NCI-H748 (cell line): ENCODE results near the gene STOX2.

Source experiments
- DNase-seq: peaks from one replicate; lab custom pipeline; 2025; ENCODE audit not compliant: unreplicated experiment; lab: John Stamatoyannopoulos, UW

STOX2 gene

DNA sequence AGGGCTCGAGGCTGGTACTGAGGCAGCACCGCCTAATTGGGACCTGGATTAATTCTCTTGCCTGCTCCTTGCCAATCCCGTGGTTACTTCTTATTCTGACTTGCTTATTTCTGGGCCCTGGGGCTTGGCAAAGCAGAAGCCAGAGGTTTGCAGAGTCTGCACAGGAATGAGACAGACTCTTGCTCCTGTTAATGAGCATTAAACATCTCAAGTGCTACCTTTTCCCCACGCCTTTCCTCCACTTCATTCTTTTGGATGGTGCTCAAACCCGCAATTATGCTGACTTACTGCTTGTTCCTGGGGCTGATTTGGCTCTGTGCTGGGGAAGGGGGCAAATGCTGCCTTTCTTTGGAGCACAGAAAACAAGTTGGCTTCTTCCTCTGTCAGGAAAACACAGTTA lies 16.5 kb upstream of the STOX2 start:
- DNase-seq, result no peak

DNA sequence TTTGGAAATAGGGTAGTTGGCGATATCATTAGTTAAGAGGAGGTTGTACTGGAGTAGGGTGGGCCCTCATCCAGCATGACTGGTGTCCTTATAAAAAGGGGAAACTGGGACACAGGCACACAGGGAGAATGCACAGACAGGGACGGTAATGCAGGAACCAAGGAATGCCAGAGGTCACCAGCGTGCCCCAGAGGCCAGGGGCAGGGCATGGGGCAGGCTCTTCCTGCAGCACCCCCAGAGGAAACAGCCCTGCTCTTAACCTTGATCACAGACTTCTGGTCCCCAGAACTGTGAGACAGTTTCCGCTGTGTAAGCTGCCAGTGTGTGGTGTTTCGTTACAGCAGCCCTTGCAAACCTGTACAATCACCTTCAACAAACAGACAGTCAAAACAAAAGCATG lies 15.9 kb upstream of the STOX2 start:
- no peak for DNase-seq

DNA sequence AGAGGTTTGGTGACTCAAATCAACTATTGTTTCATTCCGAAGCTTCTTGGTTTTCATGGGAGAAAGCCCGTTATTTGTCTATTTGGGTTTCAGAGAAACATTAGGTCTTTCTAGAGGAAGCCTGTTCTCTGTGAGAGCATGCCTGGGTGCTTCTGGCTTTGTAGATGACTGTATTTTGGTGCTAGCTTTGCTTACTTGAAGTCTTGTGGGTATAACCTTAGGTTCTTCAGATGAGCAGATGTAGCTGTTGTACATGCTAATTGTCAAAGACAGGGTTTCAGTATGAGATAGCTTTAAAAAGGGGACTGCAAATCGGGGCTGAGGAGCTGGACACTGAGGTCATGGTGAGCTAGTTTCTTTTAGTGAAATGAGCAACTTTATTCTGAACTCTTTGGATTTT lies 7.9 kb upstream of the STOX2 start:
- DNase-seq, result no peak

DNA sequence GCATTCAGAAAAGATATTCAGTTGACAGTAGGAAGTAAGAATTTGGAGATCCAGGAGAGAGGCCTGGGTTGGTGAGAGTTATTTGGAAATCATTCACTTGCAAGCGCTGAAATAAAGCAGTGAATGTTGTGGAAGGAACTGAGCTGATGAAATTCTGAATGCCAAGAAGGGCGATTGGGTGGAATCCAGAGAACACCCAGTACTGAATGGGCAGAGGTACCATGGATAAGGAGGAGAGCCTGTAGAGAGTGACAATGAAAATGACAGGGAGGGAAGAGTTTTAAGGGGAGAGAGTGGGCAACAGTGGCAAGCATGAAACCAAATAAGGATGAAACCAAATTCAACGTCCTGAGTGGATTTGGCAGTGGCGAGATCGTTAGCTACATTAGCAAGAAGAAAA lies 6.7 kb upstream of the STOX2 start:
- DNase-seq, result no peak

DNA sequence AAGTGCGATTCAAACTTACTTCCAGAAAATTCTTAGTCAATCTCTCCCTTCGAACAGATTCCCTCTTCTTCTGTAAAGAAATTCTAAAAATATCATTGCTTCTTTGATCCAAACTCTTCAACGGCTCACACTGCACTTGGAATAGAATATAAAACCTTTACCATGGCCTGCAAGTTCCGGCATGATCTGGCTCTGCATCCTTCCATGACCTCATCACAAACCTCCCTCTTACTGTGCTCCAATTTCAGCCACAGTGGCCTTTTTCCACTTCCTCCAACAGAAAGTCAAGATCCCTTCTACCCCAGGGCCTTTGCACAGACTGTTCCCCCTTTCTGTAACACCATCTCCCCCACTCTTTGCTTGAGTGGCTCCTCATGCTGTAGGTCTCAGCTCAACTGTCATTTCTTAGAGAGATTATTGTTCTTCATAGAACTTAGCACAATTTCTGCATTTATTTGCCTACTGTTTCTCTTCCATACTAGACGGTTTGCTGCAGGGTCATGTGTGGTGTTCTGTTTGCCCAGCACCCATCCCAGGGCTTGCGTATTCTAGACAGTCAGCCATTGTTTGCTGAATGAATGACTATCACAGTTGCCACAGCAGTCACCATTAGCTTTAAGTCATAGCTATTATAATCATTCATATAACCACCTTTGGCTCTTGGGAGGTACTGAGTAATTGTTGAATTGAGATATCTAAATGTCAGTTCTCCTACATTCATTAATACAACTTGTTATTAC lies 1.9 kb upstream of the STOX2 start:
- no peak for DNase-seq

DNA sequence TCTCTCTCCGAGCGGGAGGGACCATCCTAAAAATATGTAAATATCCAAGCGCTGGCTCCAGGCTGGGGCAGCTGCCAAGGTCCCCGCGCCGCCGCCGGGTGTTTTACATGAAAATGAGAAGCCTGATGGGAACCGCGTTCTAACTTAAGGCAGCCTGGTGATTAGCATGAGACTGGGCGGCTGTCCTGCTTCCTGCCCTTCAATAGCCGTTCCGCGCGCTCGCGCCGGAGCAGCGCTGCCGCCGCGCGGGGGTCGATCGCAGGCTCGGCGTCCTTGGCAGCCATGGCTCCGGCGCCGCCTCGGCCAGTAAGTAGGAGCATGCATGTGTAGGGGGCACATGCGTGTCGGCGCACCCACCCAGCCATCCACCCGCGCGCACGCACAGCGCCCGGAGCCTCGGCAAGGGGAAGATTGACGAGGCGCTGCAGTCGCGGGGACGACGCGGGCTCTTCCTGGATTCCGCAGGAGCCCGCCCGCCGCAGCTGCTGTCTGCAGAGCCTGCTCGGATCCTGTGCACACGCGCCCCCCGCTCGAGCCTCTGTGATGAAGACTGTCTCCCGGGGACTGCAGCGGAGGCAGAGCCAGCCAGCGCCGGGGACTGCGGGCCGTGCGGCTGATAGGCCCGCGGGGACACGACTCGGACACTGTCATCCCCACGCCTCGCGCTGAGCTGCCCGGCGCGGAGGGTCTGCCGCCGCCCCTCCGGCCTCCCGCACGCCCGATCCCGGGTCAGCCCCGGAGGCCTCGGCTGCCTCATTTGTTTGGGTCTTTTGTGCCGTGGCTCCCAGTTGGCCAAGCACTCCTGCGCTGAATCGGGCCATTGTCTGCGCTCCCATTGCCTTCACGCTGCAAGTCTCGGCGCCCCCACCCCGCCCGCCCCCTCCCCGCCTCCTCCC lies 734 bp downstream of the STOX2 start:
- DNase-seq, result peak; percentile 64

DNA sequence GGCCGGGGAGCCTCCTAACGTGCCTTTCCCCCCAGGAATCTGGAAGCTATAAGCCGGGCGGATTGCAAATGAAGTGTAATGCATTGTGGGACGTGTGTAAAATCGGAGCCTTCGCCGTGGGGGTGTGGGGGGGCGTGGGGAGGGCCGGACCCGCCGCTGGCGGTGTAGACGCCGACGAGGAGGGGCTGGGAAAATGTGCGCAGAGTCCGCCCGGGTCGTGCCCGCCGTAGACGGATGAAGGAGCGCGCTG lies 1.3 kb downstream of the STOX2 start:
- no peak for DNase-seq

DNA sequence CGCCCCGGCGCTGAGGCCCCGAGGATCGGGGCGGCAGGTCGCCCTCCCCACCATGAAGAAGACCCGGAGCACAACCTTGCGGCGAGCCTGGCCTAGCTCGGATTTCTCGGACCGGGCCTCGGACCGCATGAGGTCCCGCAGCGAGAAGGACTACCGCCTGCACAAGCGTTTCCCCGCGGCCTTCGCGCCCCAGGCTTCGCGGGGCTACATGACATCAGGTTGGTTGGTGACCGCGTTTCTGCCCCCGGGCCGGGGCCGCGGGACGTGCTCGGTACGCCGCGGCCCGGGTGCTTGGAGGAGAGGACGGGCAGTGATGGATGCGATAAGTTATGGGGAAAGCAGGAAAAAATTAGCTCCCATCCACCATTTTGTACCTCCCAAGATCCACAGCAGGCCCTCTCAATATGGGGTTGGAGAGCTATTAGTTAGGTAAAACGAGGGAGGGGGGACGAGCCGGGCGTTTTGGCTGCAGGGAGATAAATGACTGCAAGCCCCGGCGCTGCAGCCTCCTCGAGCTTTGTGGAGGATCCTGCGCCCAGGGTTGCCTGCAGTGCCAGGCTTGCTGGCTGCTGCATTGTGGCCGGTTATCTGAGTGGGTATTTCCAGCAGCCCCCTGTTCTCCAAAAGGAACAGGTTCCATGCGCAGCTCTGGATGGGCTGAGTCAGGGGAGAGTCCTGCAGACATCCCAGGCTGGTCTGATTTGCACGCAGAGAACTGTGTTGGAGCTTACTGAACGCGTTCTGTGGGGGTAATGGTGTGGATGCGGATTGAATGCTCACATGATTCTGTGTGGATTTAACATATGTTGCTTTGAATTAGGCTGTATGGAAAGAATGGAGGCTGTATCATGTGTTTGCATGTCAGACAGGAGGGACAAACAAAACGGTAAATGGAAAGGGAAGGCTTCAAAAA lies 1.9 kb downstream of the STOX2 start:
- DNase-seq, result no peak

DNA sequence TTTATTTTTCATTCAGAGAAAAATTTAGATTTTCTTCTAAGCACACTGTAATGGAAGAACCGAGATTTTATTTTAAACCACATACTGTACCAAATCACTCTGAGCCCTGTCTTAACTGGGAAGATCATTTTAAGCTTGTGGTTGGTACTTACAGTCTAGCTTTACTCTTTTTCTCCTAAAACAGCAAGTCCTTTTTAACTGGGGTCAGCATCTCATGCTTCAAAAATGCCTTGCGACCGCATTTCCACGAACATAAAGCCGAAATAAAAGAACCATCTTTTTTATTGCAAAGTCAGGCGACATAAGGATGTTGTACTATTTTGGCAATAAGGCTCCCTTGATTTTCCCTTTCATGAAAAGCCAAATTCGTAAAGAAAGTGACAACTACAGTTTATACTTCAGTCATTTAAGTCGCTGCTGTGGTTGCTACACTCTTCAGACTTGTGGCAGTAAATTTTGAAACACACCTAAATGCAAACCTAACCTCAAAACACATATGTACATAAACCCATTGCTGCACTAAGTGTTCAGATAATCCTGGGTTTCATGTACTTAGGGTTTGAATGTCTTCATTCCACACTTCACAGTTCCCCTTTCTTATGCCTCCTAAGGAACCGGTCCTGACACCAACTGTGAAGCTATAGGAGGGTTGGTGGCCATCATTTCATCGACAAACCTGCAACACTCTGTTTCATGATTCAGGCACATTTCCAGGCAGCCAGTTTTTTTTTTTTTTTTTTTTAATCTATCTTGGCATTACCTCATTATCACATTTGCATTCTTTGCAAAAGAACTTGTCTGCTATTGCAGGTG lies 3.0 kb downstream of the STOX2 start:
- no peak for DNase-seq

DNA sequence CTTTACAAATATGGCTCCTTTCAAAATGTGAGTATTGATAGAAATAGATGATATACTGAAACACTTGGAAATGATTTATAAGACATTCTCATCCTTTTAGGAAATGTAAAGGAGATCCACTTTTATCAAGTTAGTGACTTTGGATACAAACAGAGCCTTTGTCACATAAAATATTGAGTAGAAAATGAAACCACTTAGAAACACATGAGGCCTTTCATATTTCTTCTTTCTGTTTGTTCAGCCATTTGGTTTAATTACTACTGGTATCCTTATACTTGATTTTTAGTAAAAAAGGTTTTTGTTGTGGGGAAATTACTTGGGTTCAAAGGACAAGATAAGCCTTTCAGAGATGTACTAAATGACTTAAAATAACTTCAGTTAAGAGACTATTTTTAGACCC lies 4.1 kb downstream of the STOX2 start:
- no peak for DNase-seq

DNA sequence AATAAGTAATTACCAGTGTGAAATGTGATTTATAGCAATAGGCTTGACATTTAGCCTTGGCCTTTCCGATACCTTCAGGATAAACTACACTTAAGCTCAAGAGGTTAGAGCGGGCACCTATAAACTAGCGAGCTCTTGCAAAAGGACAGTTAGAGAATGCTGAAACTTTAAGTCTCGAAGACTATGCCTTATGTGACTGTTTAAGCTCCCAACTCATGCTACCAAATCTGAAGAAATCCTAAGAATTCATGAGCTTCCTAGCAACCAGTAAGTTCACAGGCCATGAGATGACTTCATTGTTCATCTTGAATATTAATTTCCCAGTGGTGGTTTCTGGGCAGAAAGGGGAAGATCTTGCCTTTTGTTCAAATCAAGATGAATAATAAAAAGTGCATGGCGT lies 4.7 kb downstream of the STOX2 start:
- DNase-seq, result no peak

DNA sequence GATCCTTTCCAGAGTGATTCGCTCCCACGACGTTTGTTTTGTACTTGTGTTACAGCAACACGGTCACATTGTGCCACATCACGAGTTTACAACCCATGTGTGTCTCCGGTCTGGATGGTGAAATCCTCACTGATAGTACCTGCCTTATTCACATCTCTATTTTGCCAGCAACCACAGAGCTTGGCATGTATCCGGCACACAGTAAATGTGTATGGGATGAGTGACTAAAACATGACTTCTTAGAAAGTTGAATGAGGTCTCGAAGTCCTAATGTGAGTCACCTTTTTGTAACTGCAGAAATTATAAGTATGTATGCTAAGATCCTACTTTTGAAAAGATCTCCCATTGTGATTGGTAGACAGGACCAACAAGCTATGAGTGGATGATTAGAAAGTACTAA lies 7.5 kb downstream of the STOX2 start:
- DNase-seq, result no peak

DNA sequence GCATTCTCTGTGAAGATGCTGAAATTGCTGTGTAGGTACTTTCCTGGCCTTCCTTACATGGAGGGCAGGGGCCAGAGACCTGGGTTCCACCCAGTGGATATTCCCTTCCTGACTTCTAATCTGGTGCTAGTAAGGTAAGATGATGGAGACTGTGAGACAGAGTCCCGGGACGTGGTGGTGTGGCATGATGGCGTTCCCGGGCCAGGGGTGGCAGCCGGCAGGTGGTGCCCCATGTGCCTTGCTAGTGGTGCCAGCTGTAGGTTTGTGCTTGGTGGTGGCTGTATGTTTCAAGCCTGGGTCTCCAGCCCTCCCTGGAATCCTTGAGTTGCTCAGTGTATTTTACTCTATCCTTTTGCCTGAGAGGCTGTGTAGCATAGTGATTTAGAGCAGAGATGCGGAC lies 10.9 kb downstream of the STOX2 start:
- no peak for DNase-seq

DNA sequence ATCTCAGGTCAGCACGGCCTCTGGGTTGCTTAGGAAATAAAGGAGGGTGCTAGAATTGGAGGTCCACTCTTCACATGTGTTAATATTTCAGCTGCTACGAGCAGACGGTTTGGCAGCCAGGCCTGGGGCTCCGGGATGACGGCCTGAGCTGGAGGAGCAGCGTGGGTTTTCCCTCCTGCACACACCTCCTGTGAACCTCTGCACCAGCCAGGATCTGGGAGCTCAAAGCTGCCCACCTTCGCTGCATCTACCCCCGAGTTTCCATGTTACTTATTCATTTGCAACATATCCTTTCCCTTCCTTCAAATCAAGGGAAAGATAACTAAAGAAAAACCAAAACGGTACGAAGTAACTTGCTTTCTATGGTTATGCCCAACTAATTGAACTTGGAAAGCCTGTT lies 13.6 kb downstream of the STOX2 start:
- no peak for DNase-seq

DNA sequence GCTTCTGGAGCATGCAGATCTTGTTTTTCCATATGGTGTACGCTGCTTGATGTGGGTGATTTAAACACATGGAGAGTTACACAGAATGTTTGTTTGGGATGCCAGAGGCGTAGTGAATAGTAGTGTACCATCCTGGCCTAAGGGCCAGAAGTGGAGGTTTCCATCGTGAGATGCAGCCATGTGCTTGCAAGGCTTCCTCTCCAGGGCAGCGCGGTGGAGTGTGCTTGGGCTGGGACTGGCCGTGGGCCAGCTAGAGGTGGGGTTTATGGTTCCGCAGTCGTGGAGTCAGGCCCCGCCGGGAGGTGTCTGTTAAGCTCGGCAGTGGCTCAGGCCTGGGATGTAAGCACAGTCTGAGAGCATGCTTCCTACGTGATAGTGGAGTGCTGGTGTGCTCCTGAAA lies 14.0 kb downstream of the STOX2 start:
- DNase-seq, result no peak

DNA sequence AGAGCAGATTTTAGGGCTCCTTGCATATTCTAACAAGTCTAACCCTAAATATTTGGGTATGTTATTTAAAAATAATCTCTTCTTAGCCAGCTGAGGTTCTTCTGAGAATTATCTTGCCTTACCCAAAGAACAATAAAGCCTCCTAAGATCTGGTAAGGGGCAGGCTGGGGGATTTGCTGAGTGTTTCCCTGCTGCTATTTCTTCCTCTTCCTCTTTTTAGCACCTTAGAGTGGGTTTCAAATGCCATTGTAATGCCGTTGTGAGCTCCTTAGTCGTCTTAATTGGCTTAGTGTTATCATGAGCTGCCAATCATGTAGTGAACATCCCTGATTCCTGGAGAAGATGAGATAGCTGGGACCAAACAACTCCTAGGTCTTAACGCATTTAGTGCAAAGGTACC lies 15.4 kb downstream of the STOX2 start:
- no peak for DNase-seq

DNA sequence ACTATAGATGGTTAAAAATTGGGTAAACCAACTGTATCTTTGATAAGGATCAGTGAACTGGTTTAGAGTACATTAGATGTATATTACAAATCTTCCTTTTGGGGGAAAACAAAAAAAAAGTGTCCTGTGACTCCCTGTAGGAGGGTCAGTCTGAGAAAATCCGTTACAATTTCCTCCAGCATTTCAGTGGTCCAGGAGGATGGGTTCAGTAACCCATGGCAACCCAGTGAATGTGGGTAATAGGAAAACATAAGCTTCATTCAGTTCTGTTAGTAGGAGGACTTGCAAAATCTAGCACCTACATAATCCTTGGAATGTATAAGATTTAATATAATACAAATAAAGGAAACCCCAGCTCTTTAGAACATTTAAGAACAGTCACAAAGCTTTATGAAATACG lies 16.2 kb downstream of the STOX2 start:
- DNase-seq, result no peak

DNA sequence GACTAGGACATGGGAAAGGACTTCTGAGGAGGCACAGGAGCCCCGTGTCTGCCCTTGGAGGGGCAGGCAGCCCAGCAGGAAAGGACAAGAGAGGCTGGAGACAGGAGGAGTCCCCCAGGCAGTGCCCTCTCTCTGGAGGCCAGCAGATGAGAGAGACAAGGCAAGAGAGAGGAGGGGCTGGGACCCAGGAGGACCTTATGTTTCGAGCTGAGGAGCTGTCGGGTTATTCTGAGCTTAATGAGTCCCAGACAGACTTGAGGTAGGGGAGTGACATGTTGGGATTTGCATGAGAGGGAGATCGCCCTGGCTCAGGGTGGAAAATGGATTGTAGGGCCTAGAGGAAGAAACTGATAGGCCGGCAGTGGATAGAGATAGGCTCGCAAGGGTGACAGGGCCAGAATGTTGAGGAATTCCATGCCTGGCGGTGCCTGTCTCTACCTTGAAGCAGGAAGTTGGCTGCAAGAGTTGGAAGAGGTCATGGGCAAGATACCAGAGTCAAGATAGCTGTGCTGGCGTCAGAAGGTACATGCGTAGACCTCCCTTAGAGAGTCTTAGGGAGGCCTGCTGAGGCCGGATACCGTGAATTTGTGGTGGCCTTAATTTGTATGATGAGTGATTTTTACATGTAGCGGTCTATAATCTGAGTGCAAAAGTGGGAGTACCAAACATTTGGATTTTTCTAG lies 19.4 kb downstream of the STOX2 start:
- DNase-seq, result no peak

DNA sequence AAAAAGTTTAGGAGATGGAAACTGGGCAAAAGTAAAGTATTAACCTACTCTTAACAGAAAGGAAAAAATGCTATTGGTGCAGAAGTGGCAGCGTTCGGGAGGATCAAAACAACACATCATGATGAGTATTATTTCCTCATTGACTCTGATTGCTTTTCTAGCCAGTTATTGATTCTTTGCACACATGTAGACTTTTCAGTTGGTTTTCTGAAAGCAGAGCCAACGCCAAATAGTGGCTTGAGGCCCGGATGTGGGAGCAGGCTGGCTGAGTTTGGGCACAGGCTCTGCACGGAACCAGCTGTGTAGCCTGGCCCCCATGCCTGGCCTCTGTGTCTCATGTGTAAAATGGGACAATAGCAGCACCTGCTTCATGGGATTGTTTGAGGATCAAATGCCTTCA lies 21.8 kb downstream of the STOX2 start:
- no peak for DNase-seq

DNA sequence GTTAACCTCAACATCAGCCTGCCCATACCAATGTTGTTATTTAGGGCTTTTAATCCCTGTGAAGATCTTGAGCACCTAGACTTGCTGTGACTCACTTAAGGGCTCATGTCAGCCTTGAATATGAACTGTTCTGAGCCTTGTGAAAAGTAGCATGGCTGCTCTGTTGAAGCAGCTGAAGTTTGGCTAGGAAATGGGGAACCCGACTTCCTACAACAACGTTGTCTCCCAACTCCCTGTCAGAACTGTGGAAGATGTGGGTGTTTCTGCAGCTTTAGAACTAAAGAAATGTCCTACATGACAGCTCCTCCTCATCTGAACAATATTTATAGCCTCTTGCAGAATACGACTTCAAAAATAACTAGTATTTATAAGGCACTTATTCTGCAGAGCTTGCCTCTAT lies 27.5 kb downstream of the STOX2 start:
- no peak for DNase-seq
